Gastroesophageal sphincter (tissue), 3 donors: ENCODE data around the gene UBR2.

ENCODE experiments used
- POLR2AphosphoS5 ChIP-seq: sonication (generic); formaldehyde crosslinking; IDR thresholded peaks from one replicate; pipeline ENCODE4 v1.6.1; 2017; ENCODE audit warnings: antibody characterized with exemption
- TF ChIP-seq, protein P1 (sequence below), 4 experiments: fragments of 200-600 bp in 2 of 4; fragments of 450-650 bp in 2 of 4; sonication (generic) in 1 of 4; IDR thresholded peaks; one replicate each; pipeline ENCODE4 v1.5.1; 2017 to 2019; ENCODE audit warnings: antibody characterized with exemption in 4 of 4, mild to moderate bottlenecking in 2 of 4, moderate library complexity in 2 of 4

DNA sequence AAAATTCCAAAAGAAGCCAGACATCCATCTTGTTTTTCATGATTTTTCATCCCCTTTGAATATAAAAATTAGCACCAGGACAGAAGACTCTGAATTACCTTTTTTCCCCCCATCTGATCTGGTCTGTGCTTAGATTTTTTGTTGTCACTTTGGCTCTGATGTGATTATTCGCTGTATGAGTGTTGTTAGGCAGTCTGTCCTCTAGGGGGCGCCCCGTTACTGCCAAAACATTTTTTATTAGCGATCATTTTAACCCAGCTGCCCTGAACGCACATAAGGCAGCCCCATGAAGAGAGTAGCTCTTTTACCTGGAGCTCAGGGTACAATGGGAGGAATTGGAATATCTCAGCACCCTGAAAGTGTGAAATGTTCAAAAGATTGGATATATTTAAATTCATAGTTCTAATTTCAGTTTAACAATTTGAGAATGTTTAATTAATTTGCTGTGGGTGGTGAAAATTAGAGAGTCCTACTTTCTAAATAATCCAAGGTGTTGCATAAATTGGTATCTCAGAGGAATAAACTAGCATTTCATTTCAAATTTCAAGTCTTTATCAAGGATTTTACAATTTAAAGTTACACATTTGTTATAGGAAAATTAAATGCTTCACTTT, 97.8 kb downstream of the UBR2 start:
- TF ChIP-seq, protein P1, sequence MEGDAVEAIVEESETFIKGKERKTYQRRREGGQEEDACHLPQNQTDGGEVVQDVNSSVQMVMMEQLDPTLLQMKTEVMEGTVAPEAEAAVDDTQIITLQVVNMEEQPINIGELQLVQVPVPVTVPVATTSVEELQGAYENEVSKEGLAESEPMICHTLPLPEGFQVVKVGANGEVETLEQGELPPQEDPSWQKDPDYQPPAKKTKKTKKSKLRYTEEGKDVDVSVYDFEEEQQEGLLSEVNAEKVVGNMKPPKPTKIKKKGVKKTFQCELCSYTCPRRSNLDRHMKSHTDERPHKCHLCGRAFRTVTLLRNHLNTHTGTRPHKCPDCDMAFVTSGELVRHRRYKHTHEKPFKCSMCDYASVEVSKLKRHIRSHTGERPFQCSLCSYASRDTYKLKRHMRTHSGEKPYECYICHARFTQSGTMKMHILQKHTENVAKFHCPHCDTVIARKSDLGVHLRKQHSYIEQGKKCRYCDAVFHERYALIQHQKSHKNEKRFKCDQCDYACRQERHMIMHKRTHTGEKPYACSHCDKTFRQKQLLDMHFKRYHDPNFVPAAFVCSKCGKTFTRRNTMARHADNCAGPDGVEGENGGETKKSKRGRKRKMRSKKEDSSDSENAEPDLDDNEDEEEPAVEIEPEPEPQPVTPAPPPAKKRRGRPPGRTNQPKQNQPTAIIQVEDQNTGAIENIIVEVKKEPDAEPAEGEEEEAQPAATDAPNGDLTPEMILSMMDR (IDR thresholded peaks at IDR 0.05), result peak; percentile 88 to 93 (median 88)
- no peak for TF ChIP-seq POLR2AphosphoS5
